Mucosa of stomach (tissue), 1 donor: Measurements from ENCODE around the gene HOXC13.

Source experiments
- H3K27me3 ChIP-seq: one replicate; pipeline ENCODE4 v1.7.0; 2013; ENCODE audit warnings: mild to moderate bottlenecking, low read length; ENCODE audit not compliant: control insufficient read depth, insufficient read depth
- H3K36me3 ChIP-seq: one replicate; pipeline ENCODE4 v1.7.0; 2013; ENCODE audit warnings: low read length; ENCODE audit not compliant: control insufficient read depth, insufficient read depth
- H3K4me1 ChIP-seq: one replicate; pipeline ENCODE4 v1.7.0; 2013; ENCODE audit warnings: mild to moderate bottlenecking, low read length; ENCODE audit not compliant: control insufficient read depth, insufficient read depth
- H3K4me3 ChIP-seq: one replicate; pipeline ENCODE4 v1.7.0; 2013; ENCODE audit warnings: low read length
- H3K9ac ChIP-seq: one replicate; pipeline ENCODE4 v1.7.0; 2013; ENCODE audit warnings: mild to moderate bottlenecking, low read length, moderate library complexity
- H3K9me3 ChIP-seq: one replicate; pipeline ENCODE4 v1.7.0; 2013; ENCODE audit warnings: mild to moderate bottlenecking, low read length, moderate library complexity; ENCODE audit not compliant: control insufficient read depth
- donor health status: Pancreatic carcinoma.

The HOXC13 gene

DNA sequence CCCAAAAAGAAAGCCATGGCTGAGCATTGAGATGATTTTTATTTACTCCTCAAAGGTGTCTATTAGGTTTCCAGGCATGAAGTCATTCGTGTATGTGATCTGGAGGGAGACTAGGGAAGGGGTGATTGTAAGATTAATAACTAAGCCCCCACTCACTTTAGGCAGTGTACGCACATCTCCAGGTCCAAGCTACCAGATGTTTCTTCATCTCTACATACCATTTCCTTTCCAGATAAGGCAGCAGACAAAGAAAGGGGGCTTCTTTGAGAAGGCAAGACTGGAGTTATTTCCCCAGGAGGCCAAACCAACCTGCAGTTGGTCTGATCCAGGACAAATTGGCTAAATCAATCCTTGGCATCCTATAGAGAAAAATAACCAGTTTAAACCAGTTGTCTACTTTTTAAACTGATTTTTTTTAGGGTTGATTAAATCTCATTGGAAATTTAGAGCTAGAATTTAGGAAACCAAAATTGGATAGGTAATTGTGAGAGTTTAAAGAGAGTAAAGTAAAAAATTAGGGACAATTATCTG lies 3.9 kb downstream of the HOXC13 start:
- Histone ChIP-seq H3K4me3 (no peak overlapping the region), H3K27me3 (peaks cover 94% of the 10 kb centered on the region), H3K36me3 (no peaks in the 10 kb centered on the region), H3K9ac (no peak overlapping the region), H3K4me1 (peaks cover 6% of the 10 kb centered on the region), H3K9me3 (no peaks in the 10 kb centered on the region)

DNA sequence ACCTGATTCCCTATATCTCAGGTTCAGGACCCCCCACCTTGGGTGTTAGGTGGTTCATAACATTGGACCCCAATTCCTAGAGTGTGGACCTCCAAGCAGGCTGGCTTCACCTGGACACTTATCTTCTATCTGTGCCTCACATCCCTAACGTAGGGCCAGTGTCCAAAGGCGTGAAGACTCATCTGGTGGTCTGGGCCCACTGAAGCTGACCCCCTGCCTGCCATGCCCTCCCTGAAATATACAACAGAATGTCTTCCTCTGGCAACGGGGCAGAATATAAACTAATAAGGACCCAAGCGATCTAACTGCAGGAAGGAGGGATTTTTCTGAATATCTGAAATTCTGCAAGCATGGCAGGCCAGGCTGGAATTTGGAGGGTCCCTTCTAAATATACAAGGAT lies 5.6 kb downstream of the HOXC13 start:
- Histone ChIP-seq H3K9me3 (no peaks in the 10 kb centered on the region), H3K4me1 (no peaks in the 10 kb centered on the region), H3K36me3 (no peaks in the 10 kb centered on the region), H3K9ac (no peak overlapping the region), H3K4me3 (no peak overlapping the region), H3K27me3 (peaks cover 94% of the 10 kb centered on the region)

DNA sequence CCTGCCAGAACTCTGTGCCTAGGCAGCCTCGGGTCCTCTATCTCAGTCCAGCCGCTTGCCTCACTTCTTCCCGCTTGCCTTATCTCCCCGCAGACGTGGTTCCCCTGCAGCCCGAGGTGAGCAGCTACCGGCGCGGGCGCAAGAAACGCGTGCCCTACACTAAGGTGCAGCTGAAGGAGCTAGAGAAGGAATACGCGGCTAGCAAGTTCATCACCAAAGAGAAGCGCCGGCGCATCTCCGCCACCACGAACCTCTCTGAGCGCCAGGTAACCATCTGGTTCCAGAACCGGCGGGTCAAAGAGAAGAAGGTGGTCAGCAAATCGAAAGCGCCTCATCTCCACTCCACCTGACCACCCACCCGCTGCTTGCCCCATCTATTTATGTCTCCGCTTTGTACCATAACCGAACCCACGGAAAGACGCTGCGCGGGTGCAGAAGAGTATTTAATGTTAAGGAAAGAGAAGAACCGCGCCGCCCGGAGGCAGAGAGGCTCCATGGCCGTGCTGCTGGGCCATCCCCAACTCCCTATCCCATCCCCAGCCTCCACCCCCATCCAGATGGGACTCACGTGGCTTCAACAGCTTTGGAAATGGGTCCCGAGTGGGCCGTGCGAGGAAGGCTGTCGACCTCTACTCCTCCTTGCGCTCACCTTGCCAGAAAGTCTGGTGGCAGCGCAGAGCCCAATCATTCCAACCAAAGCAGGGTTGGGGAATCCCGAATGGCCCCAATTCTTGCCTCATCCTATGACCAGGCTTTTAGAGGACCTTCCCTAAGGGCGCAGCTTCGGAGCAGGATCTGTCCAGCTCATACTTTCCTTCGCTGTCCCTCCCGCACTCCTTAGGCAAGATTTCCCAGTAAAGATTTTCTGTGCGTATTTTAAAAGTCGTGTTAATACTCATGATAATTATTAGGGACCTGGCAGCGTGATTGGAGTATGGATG lies 6.5 kb downstream of the HOXC13 start:
- Histone ChIP-seq H3K4me3 (no peak overlapping the region), H3K36me3 (no peaks in the 10 kb centered on the region), H3K9me3 (no peaks in the 10 kb centered on the region), H3K4me1 (no peaks in the 10 kb centered on the region), H3K9ac (no peak overlapping the region), H3K27me3 (peaks cover 94% of the 10 kb centered on the region)

DNA sequence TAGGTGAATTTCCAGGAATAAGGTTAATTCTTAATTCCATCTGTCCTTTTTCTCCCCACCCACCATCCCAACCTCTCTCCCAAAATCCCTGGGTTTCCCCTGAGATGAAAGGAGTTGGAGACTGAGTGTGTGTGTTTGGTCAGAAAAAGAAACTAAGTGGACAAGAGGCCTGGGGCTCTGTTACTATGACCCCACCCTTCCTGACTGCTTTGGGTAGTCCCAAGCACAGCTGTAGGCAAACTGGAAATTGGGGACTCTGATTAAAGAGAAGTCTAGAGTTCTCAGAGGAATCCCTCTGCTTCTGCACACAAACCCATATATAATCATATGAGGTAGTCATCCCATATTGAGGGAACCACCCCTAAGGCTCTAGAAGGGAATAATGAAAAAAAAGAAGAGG lies 9.1 kb downstream of the HOXC13 start:
- H3K9ac ChIP-seq: no peak overlapping the region
- no peaks in the 10 kb centered on the region for H3K36me3 ChIP-seq
- peaks cover 98% of the 10 kb centered on the region for H3K27me3 ChIP-seq
- H3K9me3 ChIP-seq: no peaks in the 10 kb centered on the region
- no peaks in the 10 kb centered on the region for H3K4me1 ChIP-seq
- no peak overlapping the region for H3K4me3 ChIP-seq

DNA sequence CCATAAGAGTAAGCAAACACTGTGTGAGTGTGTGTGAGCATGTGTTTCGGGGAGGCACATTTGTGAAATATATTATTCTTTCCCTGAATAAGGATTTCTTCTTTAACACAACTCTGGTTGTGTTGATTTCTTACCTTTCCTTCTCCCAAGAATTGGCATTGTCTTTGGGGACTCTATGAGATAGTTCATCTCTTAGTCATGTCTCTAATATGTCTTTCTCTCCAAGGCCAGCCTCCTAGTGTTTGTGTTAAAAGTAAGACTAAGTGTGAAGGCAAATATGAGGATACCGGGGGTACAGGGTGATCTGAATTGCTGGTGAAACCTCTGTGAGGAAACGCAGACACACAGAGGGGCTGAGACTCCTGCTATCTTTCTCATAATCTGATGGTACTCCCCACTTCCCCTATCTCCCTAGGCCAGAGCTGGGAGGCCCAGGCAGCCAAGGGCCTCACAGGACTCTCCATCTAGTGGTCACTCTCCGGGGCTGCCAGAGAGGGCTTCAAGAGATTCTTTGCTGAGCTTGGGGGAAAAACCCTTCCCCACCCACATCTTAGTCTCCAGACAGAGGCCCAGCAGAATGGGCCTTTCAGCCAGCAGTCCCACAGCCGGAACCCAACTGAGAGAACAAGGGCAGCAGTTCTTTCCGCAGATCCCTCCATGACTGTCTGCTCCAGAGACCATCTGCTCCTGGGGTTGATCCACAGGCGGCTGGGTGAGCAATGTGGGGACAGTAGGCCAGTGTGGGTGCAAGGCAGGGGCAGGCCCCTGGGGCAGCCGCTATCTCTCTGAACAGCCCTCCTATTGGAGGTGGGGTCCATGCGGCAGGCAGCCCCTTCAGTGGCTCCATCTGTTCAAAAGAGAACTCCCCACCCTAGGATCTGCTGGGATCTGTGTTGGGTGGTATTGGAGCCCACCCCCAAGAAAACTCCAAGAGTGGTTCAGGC lies 10.3 kb downstream of the HOXC13 start:
- Histone ChIP-seq H3K27me3 (peaks cover 98% of the 10 kb centered on the region), H3K4me3 (no peak overlapping the region), H3K9ac (no peak overlapping the region), H3K4me1 (no peaks in the 10 kb centered on the region), H3K9me3 (no peaks in the 10 kb centered on the region), H3K36me3 (no peaks in the 10 kb centered on the region)

DNA sequence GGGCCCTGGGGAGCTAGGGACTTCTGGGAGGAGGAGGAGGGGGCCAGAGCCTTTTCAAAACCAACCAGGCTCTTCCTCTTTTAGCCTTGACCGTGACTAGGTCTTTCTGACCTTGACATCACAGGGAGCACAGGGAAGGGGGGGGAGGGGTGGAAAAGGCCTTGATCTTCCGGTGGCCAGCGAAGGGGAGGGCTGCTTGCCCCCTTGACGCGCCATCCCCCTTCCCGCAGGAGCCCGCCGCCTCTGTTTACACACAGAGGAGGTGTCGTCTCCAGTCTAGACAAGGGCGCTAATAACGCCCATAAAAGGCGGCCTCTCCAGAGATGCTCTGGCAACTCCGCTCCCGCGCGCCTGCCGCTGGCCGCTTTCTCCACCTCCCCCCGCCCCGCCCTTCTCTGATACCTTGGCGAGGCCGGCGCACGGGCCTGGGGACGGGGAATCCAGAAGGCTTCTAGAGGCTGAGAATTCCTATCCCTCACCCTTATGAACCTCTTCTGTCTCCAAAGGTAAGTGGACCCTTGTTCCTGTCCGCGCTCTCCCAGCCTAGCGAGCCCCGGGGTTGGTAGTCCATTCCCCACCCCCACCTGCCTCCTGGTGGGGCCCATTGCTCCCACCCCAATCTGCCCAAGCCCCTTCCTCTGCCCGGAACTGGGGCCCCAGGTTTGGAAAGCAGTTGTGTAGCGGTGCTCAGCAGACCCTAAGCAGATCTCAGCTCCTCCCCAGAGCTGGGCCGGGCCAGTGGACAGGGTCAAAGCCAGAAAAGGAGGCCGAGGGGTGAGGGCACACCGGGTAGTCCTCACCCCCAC lies 11.2 kb downstream of the HOXC13 start:
- Histone ChIP-seq H3K27me3 (peaks cover 98% of the 10 kb centered on the region), H3K4me3 (no peak overlapping the region), H3K9ac (no peak overlapping the region), H3K36me3 (no peaks in the 10 kb centered on the region), H3K4me1 (peaks cover 2% of the 10 kb centered on the region), H3K9me3 (no peaks in the 10 kb centered on the region)

DNA sequence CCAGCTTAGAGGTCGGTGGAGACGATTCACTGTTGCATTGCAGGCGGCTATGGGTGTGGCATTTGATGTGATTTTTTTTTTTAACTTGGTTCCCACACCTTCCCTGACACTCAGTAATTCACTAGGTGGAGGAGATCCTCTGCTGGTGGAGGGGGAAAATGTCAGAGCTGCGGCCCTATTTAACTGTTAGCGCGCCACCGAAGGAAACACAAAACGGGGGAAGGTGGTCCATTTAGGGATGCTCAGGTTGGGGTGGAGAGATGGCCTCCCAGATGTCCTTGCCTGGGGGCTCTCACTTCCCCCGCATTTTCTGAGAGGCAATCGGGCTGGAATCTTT lies 11.8 kb downstream of the HOXC13 start:
- H3K4me3 ChIP-seq: no peak overlapping the region
- no peak overlapping the region for H3K9ac ChIP-seq
- no peaks in the 10 kb centered on the region for H3K36me3 ChIP-seq
- H3K27me3 ChIP-seq: peaks cover 98% of the 10 kb centered on the region
- H3K4me1 ChIP-seq: peaks cover 3% of the 10 kb centered on the region
- H3K9me3 ChIP-seq: no peaks in the 10 kb centered on the region

DNA sequence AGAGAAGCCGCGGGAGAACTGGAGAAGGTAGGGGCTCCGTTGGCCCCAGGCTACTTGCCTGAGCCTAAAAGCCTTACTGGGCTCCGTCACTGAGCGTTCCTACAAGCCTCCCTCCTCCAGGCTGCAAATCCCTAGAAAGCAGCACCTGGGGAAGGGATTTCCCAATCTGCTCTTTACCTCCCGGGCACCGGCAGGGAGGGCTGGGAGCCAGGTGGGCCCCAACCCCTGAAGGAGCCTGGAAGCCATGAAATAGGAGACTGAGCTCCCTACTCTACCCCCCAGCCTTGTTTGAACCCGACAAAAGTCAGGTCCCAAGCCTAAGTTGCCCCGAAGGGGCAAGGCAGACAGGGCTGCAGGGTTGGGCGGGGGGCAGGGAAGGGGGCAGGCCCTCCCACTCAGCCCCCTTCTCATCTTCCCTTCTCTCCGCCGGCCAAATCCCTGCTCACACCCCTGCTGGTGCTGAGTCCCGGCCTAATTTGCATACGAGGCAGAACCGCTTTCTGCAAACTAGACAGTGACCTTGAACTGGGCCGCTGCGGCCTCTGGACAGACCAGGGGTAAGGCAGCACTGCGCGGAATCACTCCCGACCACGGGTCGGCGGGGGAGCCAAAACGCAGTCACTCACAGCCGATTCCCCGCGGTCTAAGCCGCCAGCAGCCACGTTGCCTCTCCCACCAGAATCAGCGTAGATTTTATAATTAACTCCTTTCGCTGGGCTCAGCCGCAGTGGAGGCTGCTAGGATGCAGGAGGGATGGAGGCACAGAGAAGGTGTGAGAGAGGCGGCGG lies 12.4 kb downstream of the HOXC13 start:
- Histone ChIP-seq H3K4me1 (peaks cover 3% of the 10 kb centered on the region), H3K36me3 (no peaks in the 10 kb centered on the region), H3K27me3 (peaks cover 98% of the 10 kb centered on the region), H3K9ac (no peak overlapping the region), H3K9me3 (no peaks in the 10 kb centered on the region), H3K4me3 (no peak overlapping the region)

DNA sequence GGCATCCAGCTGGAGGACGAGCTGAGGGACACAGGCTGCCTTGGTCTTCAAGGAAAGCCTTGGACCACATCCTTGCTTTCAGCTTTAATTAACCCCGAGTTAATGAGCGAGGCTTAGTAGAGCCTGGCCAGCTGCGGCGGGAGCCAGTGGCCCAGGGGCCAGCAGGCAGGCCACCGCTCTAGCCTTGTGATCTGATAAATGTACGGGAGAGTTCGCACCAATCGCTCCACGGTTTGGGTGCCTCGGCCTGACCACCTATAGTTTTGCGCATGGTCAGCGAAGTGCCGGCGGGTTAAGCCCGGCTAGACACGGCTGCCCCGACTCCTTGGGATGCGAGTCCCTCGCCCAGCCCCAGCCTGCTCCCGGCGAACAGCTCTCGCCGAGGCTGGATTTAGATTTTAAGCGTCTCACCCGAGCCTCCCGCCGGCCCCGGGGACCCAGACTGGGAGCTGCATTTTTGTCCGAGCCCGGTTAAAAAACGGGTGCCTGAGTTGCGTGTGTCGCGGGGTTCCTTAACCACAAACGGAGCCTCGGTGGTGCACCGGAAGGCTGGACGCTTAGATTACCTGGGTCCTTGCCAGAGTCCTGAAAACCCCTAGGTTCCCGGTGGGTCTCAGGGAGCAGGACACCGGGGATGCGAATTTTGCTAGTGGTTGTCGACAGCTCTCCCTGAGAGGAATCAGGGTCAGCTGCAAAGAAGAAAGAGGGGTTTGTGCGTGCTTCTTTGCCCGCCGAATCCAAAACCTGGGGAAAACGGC lies 13.1 kb downstream of the HOXC13 start:
- Histone ChIP-seq H3K9ac (no peak overlapping the region), H3K27me3 (peaks cover 99% of the 10 kb centered on the region), H3K4me3 (no peak overlapping the region), H3K36me3 (no peaks in the 10 kb centered on the region), H3K4me1 (peaks cover 3% of the 10 kb centered on the region), H3K9me3 (no peaks in the 10 kb centered on the region)

DNA sequence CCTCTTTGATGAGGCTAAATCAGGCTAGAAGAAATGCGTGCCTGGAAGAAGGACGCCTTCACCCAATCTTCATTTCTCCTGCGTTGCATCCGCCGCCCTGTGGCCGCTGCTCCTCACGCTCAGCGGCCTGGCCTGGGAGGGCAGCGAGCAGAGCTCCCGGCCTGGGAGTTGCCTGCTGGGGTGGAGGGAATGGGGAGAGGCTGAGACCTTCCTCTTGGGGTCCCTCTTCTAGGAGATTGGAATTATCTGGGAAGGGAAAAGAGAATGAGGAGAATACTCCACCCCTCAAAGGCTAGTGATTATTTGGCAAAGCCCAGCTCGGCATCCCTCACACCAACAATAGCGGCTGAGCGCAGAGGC lies 13.7 kb downstream of the HOXC13 start:
- Histone ChIP-seq H3K27me3 (peaks cover 100% of the 10 kb centered on the region), H3K4me1 (peaks cover 3% of the 10 kb centered on the region), H3K36me3 (no peaks in the 10 kb centered on the region), H3K4me3 (no peak overlapping the region), H3K9me3 (no peaks in the 10 kb centered on the region), H3K9ac (no peak overlapping the region)
